H1 (cell line): Measurements from ENCODE around the gene RGMB.
A peak's percentile ranks its signal among the peaks of the same experiment; 100 is the strongest.

ENCODE experiments used
- CBX5 ChIP-seq: fragments of 300-800, 300-1000 bp; sonication (generic); IDR thresholded peaks from 2 replicates; pipeline ENCODE4 v1.7.1; 2016; ENCODE audit warnings: antibody characterized with exemption, low read length, low read depth
- CTCF ChIP-seq, 3 experiments: IDR thresholded peaks; 1 replicate in 2 of 3; 2 replicates in 1 of 3; pipeline versions ENCODE4 v1.5.1 to v1.6.1; 2011; ENCODE audit warnings: low read length in 3 of 3, mild to moderate bottlenecking in 3 of 3, inconsistent platforms in 2 of 3, low read depth in 1 of 3, moderate library complexity in 1 of 3; ENCODE audit not compliant: insufficient read depth in 1 of 3; ENCODE audit errors: control extremely low read depth in 1 of 3
- E2F6 ChIP-seq: IDR thresholded peaks from 2 replicates; pipeline ENCODE4 v1.6.1; 2012; ENCODE audit warnings: inconsistent platforms
- EZH2 ChIP-seq: fragments of 200-600 bp; sonication (generic); IDR thresholded peaks from 2 replicates; pipeline ENCODE4 v1.7.1; 2012; ENCODE audit warnings: low read depth, mild to moderate bottlenecking, moderate library complexity, low read length, inconsistent platforms; ENCODE audit not compliant: severe bottlenecking
- NRF1 ChIP-seq: IDR thresholded peaks from 2 replicates; pipeline ENCODE4 v1.6.1; 2011; ENCODE audit warnings: mild to moderate bottlenecking, low read depth, low read length, improper control_type of control experiment
- POLR2A ChIP-seq, 2 experiments: IDR thresholded peaks; 1 replicate in 1 of 2; 2 replicates in 1 of 2; pipeline ENCODE4 v1.6.1; 2011; ENCODE audit warnings: low read depth in 2 of 2, low read length in 2 of 2, mild to moderate bottlenecking in 2 of 2; ENCODE audit errors: control extremely low read depth in 1 of 2
- POLR2AphosphoS5 ChIP-seq: IDR thresholded peaks from 2 replicates; pipeline ENCODE4 v1.6.1; 2011; ENCODE audit warnings: low read depth, low read length
- ZNF274 ChIP-seq: IDR thresholded peaks from 2 replicates; pipeline ENCODE4 v1.7.0; 2012; ENCODE audit warnings: low read length, borderline replicate concordance; ENCODE audit errors: extremely low read depth

- peak in 1 of 3 experiments; percentile 35; a peak in 2 of 4 replicates for TF ChIP-seq CTCF (IDR thresholded peaks at IDR 0.05; ENCODE audit: control extremely low read depth in 1 of 3, insufficient read depth in 1 of 3, low read depth in 1 of 3, low read length in 3 of 3)
- no peak for TF ChIP-seq ZNF274
- no peak for TF ChIP-seq POLR2AphosphoS5
- TF ChIP-seq NRF1: no peak
- TF ChIP-seq CBX5: no peak
- no peak for TF ChIP-seq EZH2
- TF ChIP-seq E2F6: no peak
- TF ChIP-seq POLR2A (IDR thresholded peaks at IDR 0.05; ENCODE audit: control extremely low read depth in 1 of 2, low read depth in 2 of 2, low read length in 2 of 2): no peak
Measured at GRCh38 chr5:98839469-98840383, 66.3 kb downstream of the RGMB start.
